Kidney epithelial cell (primary cell): ENCODE results near the gene TMEM269. TPM values are rescaled to one million over a fixed set of nuclear protein-coding genes. Genes with fewer than 3 reads are reported as not detected.
A peak's percentile ranks its signal among the peaks of the same experiment; 100 is the strongest.

Experiments
- DNase-seq: peaks from one replicate; pipeline ENCODE4 v3.0.0-alpha.2; 2010; ENCODE audit warnings: low read depth
- H3K27me3 ChIP-seq: 2 replicates; pipeline ENCODE4 v1.6.0; 2011; ENCODE audit warnings: low read length; ENCODE audit not compliant: control insufficient read depth, insufficient read depth
- H3K36me3 ChIP-seq: 2 replicates; pipeline ENCODE4 v1.5.1; 2011; ENCODE audit warnings: low read length; ENCODE audit not compliant: control insufficient read depth, insufficient read depth
- H3K4me3 ChIP-seq: 2 replicates; pipeline ENCODE4 v1.5.1; 2011; ENCODE audit warnings: low read depth, mild to moderate bottlenecking, control low read depth, low read length
- CTCF ChIP-seq: IDR thresholded peaks from 2 replicates; pipeline ENCODE4 v1.5.1; 2011; ENCODE audit warnings: mild to moderate bottlenecking, moderate library complexity, low read length, control low read depth, inconsistent platforms; ENCODE audit not compliant: insufficient read depth, poor library complexity, severe bottlenecking
- total RNA-seq: library from RNA; depleted of rRNA; stranded (reverse); fragments of >200 nt; gene quantifications from 2 replicates; pipeline ENCODE4 v1.2.3, GENCODE V29; 2015

The TMEM269 gene
- total RNA-seq, 1 donor from 2014 or later, result 0.04 TPM

GRCh38 chr1:42761567-42761966 is 23.2 kb upstream of the TMEM269 start:
- Histone ChIP-seq H3K27me3 (no peaks in the 10 kb centered on the region), H3K36me3 (peaks cover under 1% of the 10 kb centered on the region), H3K4me3 (no peak overlapping the region)
- no peak for DNase-seq
- TF ChIP-seq CTCF, result no peak

- no peak for DNase-seq
- no peaks in the 10 kb centered on the region for H3K36me3 ChIP-seq
- no peaks in the 10 kb centered on the region for H3K27me3 ChIP-seq
- no peak overlapping the region for H3K4me3 ChIP-seq
- TF ChIP-seq CTCF, result no peak
Measured at GRCh38 chr1:42762269-42762668, 22.5 kb upstream of the TMEM269 start.

GRCh38 chr1:42765269-42765668 is 19.5 kb upstream of the TMEM269 start:
- Histone ChIP-seq H3K36me3 (no peaks in the 10 kb centered on the region), H3K4me3 (peak overlapping the region; percentile 96), H3K27me3 (no peaks in the 10 kb centered on the region)
- no peak for DNase-seq
- no peak for TF ChIP-seq CTCF

GRCh38 chr1:42765832-42766740 is 18.7 kb upstream of the TMEM269 start:
- peak overlapping the region; percentile 96 for H3K4me3 ChIP-seq
- TF ChIP-seq CTCF, result peak; percentile 68

GRCh38 chr1:42766741-42767509 is 17.9 kb upstream of the TMEM269 start, which contains the start of the genes C1orf50 and P3H1:
Gene C1orf50, plus strand, starts transcription at chr1:42767249. Its CDS starts 63 bp downstream, at chr1:42767312.
Gene P3H1, minus strand, starts transcription at chr1:42767028. Its CDS starts 57 bp downstream, at chr1:42766971.
- H3K4me3 ChIP-seq, result peak within 1 kb of the TSS; percentile 96
- H3K27me3 ChIP-seq, result no peaks in the 10 kb centered on the region
- no peaks in the 10 kb centered on the region for H3K36me3 ChIP-seq
- TF ChIP-seq CTCF, result no peak
- peak; percentile 96 for DNase-seq

More at GRCh38 chr1:42765832-42766740, 18.7 kb upstream of the TMEM269 start:
- Histone ChIP-seq H3K27me3 (no peaks in the 10 kb centered on the region), H3K36me3 (no peaks in the 10 kb centered on the region)
- peak; percentile 50 for DNase-seq
